Neural cell (in vitro differentiated cells): Measurements from ENCODE around the gene CRACDL. TPM values are rescaled to one million over a fixed set of nuclear protein-coding genes. Genes with fewer than 3 reads are reported as not detected.

Experiments
- H2AFZ ChIP-seq: fragments of 200-600, 300-800 bp; sonication (generic), shearing (Covaris generic); 2 replicates; pipeline ENCODE4 v1.6.0; 2014; ENCODE audit warnings: low read depth, mild to moderate bottlenecking, antibody characterized with exemption, low read length, moderate library complexity
- H3F3A ChIP-seq: fragments of 200-600 bp; shearing (Covaris generic); 2 replicates; pipeline ENCODE4 v1.6.1; 2016; ENCODE audit warnings: mild to moderate bottlenecking, moderate library complexity, mixed read lengths, antibody characterized with exemption, low read length; ENCODE audit not compliant: insufficient read depth, poor library complexity, severe bottlenecking
- H3K27ac ChIP-seq: fragments of 200-600, 300-800 bp; sonication (generic), shearing (Covaris generic); 2 replicates; pipeline ENCODE4 v1.5.1; 2014; ENCODE audit warnings: mild to moderate bottlenecking, low read length, moderate library complexity
- H3K27me3 ChIP-seq: fragments of 300-800, 200-600 bp; sonication (generic), shearing (Covaris generic); 2 replicates; pipeline ENCODE4 v1.6.0; 2014; ENCODE audit warnings: mild to moderate bottlenecking, low read depth, low read length, moderate library complexity; ENCODE audit not compliant: insufficient read depth
- H3K36me3 ChIP-seq: fragments of 300-800, 200-600 bp; sonication (generic), shearing (Covaris generic); 2 replicates; pipeline ENCODE4 v1.5.1; 2014; ENCODE audit warnings: mild to moderate bottlenecking, antibody characterized with exemption, low read length, moderate library complexity; ENCODE audit not compliant: insufficient read depth
- H3K4me2 ChIP-seq: fragments of 300-800, 200-600 bp; sonication (generic), shearing (Covaris generic); 2 replicates; pipeline ENCODE4 v1.6.0; 2014; ENCODE audit warnings: mild to moderate bottlenecking, low read length
- H3K4me3 ChIP-seq: fragments of 300-800, 200-600 bp; sonication (generic), shearing (Covaris generic); 2 replicates; pipeline ENCODE4 v1.5.1; 2014; ENCODE audit warnings: mild to moderate bottlenecking, low read length, moderate library complexity
- H3K79me2 ChIP-seq: fragments of 200-600 bp; shearing (Covaris generic); replicated peaks from 2 replicates; pipeline ENCODE4 v1.6.0; 2014; ENCODE audit warnings: mild to moderate bottlenecking, low read length, moderate library complexity; ENCODE audit not compliant: insufficient read depth
- H3K9ac ChIP-seq: fragments of 300-800, 200-600 bp; sonication (generic), shearing (Covaris generic); 2 replicates; pipeline ENCODE4 v1.6.1; 2016; ENCODE audit warnings: mild to moderate bottlenecking, low read length, mixed read lengths
- H3K9me2 ChIP-seq: fragments of 200-600 bp; shearing (Covaris generic); 2 replicates; pipeline ENCODE4 v1.6.1; 2016; ENCODE audit warnings: mild to moderate bottlenecking, low read length, mixed read lengths; ENCODE audit not compliant: insufficient read depth
- H3K9me3 ChIP-seq: fragments of 200-600, 300-800 bp; sonication (generic), shearing (Covaris generic); 2 replicates; pipeline ENCODE4 v1.6.1; 2016; ENCODE audit warnings: mild to moderate bottlenecking, mixed run types, low read length, moderate library complexity, mixed read lengths
- H4K20me1 ChIP-seq: fragments of 200-600 bp; shearing (Covaris generic); 2 replicates; pipeline ENCODE4 v1.6.1; 2016; ENCODE audit warnings: mild to moderate bottlenecking, mixed run types; ENCODE audit not compliant: insufficient read depth
- CTCF ChIP-seq: fragments of 450-650 bp; IDR thresholded peaks from 2 replicates; pipeline ENCODE4 v1.5.1; 2014; ENCODE audit warnings: antibody characterized with exemption, mild to moderate bottlenecking, moderate library complexity; ENCODE audit not compliant: poor library complexity, severe bottlenecking
- EP300 ChIP-seq: fragments of 450-650 bp; conservative IDR thresholded peaks from 2 replicates; pipeline ENCODE4 v1.6.1; 2014; ENCODE audit warnings: antibody characterized with exemption, mild to moderate bottlenecking, moderate library complexity; ENCODE audit not compliant: poor library complexity, severe bottlenecking
- EZH2 ChIP-seq: fragments of 200-600, 300-800 bp; shearing (Covaris generic), sonication (generic); IDR thresholded peaks from 2 replicates; pipeline ENCODE4 v1.6.1; 2014; ENCODE audit warnings: antibody characterized with exemption, low read length, borderline replicate concordance, mild to moderate bottlenecking; ENCODE audit not compliant: insufficient read depth, poor library complexity, severe bottlenecking
- MXI1 ChIP-seq: fragments of 450-650 bp; conservative IDR thresholded peaks from 2 replicates; pipeline ENCODE4 v1.6.1; 2014; ENCODE audit warnings: antibody characterized with exemption, mild to moderate bottlenecking; ENCODE audit not compliant: poor library complexity, severe bottlenecking
- POLR2AphosphoS5 ChIP-seq: IDR thresholded peaks from 2 replicates; pipeline ENCODE4 v1.6.1; 2012
- RAD21 ChIP-seq: fragments of 450-650 bp; conservative IDR thresholded peaks from 2 replicates; pipeline ENCODE4 v1.6.1; 2014; ENCODE audit warnings: antibody characterized with exemption, mild to moderate bottlenecking, moderate library complexity
- REST ChIP-seq: IDR thresholded peaks from 2 replicates; pipeline ENCODE4 v1.6.1; 2012; ENCODE audit warnings: borderline replicate concordance
- SMC3 ChIP-seq: fragments of 450-650 bp; conservative IDR thresholded peaks from 2 replicates; pipeline ENCODE4 v1.6.1; 2014; ENCODE audit warnings: antibody characterized with exemption, mild to moderate bottlenecking, moderate library complexity; ENCODE audit not compliant: poor library complexity
- TAF1 ChIP-seq: IDR thresholded peaks from 2 replicates; pipeline ENCODE4 v1.6.1; 2012; ENCODE audit warnings: low read depth
- polyA plus RNA-seq: library from polyadenylated mRNA; depleted of rRNA; stranded (reverse); fragments of >200 nt; gene quantifications from 2 replicates; pipeline ENCODE4 v1.2.3, GENCODE V29; 2014

CRACDL gene
- polyA plus RNA-seq, 1 donor from 2014 or later: 0.85 TPM

- Histone ChIP-seq H3K79me2 (no peaks in the 10 kb centered on the region), H3K27me3 (no peaks in the 10 kb centered on the region), H4K20me1 (no peaks in the 10 kb centered on the region), H3F3A (no peaks in the 10 kb centered on the region), H2AFZ (no peak overlapping the region), H3K4me2 (no peak overlapping the region), H3K9ac (no peak overlapping the region), H3K36me3 (no peaks in the 10 kb centered on the region), H3K9me2 (no peaks in the 10 kb centered on the region), H3K9me3 (no peaks in the 10 kb centered on the region), H3K4me3 (no peak overlapping the region), H3K27ac (no peak overlapping the region)
- TF ChIP-seq RAD21 (no peak), POLR2AphosphoS5 (no peak), EZH2 (no peak), CTCF (no peak), TAF1 (no peak), REST (no peak), SMC3 (no peak), EP300 (no peak)
These were observed 19.0 kb downstream of the CRACDL start for GRCh38 chr2:98917031-98917471.

GRCh38 chr2:98915751-98916358 lies 20.2 kb downstream of the CRACDL start:
- H3K4me2 ChIP-seq: no peak overlapping the region
- no peaks in the 10 kb centered on the region for H3F3A ChIP-seq
- H3K9ac ChIP-seq: no peak overlapping the region
- H3K27me3 ChIP-seq: no peaks in the 10 kb centered on the region
- H3K36me3 ChIP-seq: no peaks in the 10 kb centered on the region
- no peaks in the 10 kb centered on the region for H4K20me1 ChIP-seq
- no peak overlapping the region for H3K27ac ChIP-seq
- no peak for TF ChIP-seq REST
- TF ChIP-seq EP300: no peak
- no peak for TF ChIP-seq MXI1
- no peak for TF ChIP-seq POLR2AphosphoS5
- no peak for TF ChIP-seq EZH2
- no peak for TF ChIP-seq RAD21
- TF ChIP-seq SMC3: no peak
- no peak for TF ChIP-seq CTCF
- no peak for TF ChIP-seq TAF1
- no peaks in the 10 kb centered on the region for H3K79me2 ChIP-seq
- no peaks in the 10 kb centered on the region for H3K9me2 ChIP-seq
- no peak overlapping the region for H2AFZ ChIP-seq
- no peaks in the 10 kb centered on the region for H3K9me3 ChIP-seq
- no peak overlapping the region for H3K4me3 ChIP-seq
